ENCODE measurements around the gene AGMAT. TPM values are rescaled to one million over a fixed set of nuclear protein-coding genes. Genes with fewer than 3 reads are reported as not detected.

The AGMAT gene
- total RNA-seq, 2 experiments from 2014 or later: 3.8 to 4.6 TPM

DNA sequence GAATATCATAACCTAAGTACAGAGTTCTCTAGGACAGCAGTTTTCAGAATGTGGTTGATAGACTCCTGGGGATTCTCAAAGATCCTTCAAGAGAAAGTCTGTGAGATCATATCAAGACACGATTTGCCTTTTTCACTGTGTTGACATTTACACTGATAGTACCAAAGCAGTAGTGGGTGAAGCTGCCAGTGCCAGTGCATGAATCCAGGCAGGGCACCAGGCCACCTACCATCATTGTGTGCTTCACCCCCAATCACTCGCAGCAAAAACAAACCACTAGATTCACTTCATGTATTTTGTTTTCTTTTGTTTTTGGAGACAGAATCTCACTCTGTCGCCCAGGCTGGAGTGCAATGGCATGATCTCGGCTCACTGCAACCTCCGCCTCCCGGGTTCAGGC is 34.3 kb downstream of the AGMAT start:
- Mint-ChIP-seq H3K36me3 (ENCODE audit: low read depth) (peaks cover 53% of the 10 kb centered on the region), H3K4me1 (ENCODE audit: low read depth) (peaks cover 4% of the 10 kb centered on the region), H3K27ac (peak overlapping the region; percentile 21), H3K9me3 (no peaks in the 10 kb centered on the region), H3K4me3 (no peak overlapping the region), H3K27me3 (no peaks in the 10 kb centered on the region)
- Histone ChIP-seq H3K4me3 (ENCODE audit: low read length) (no peak overlapping the region), H3K27me3 (ENCODE audit: control insufficient read depth in 1 of 2, insufficient read depth in 2 of 2, low read length in 2 of 2) (no peaks in the 10 kb centered on the region), H3K9me3 (ENCODE audit: control insufficient read depth in 1 of 2, insufficient read depth in 1 of 2, low read length in 2 of 2) (no peaks in the 10 kb centered on the region), H3K4me1 (ENCODE audit: insufficient read depth, low read length) (no peaks in the 10 kb centered on the region), H3K27ac (ENCODE audit: low read depth in 1 of 2, low read length in 2 of 2) (no peak overlapping the region), H3K36me3 (ENCODE audit: insufficient read depth, low read length) (peaks cover 46% of the 10 kb centered on the region)
- TF ChIP-seq, protein P1, sequence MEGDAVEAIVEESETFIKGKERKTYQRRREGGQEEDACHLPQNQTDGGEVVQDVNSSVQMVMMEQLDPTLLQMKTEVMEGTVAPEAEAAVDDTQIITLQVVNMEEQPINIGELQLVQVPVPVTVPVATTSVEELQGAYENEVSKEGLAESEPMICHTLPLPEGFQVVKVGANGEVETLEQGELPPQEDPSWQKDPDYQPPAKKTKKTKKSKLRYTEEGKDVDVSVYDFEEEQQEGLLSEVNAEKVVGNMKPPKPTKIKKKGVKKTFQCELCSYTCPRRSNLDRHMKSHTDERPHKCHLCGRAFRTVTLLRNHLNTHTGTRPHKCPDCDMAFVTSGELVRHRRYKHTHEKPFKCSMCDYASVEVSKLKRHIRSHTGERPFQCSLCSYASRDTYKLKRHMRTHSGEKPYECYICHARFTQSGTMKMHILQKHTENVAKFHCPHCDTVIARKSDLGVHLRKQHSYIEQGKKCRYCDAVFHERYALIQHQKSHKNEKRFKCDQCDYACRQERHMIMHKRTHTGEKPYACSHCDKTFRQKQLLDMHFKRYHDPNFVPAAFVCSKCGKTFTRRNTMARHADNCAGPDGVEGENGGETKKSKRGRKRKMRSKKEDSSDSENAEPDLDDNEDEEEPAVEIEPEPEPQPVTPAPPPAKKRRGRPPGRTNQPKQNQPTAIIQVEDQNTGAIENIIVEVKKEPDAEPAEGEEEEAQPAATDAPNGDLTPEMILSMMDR (IDR thresholded peaks at IDR 0.05): no peak
- DNase-seq: no peak
- ChIA-PET CTCF (no interaction called here), POLR2A (no interaction called here)
- no peak for ATAC-seq (ENCODE audit: poor library complexity)
- intact Hi-C loops (cut with DNase I, micrococcal nuclease): no loop called here

DNA sequence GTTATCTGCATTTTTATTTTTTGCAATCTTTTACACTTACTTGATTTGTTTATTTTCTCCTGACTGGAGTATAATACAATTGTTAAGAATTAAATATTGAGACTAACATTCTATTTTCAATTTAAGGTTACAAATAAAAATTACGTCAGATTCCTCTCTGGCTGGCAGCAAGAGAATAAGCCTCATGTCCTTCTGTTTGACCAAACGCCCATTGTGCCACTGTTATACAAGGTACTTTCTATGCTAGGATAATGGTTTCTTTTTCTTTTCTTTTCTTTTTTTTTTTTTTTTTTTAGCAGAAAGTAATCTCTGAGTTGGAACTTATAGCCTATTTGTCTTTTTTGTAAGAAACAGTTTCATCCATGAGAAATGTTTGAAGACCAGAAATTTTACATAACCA is 38.2 kb downstream of the AGMAT start:
- Histone ChIP-seq H3K27ac (ENCODE audit: low read depth in 1 of 2, low read length in 2 of 2) (no peak overlapping the region), H3K27me3 (ENCODE audit: control insufficient read depth in 1 of 2, insufficient read depth in 2 of 2, low read length in 2 of 2) (no peaks in the 10 kb centered on the region), H3K4me3 (ENCODE audit: low read length) (no peak overlapping the region), H3K36me3 (ENCODE audit: insufficient read depth, low read length) (peaks cover 71% of the 10 kb centered on the region), H3K4me1 (ENCODE audit: insufficient read depth, low read length) (no peaks in the 10 kb centered on the region), H3K9me3 (ENCODE audit: control insufficient read depth in 1 of 2, insufficient read depth in 1 of 2, low read length in 2 of 2) (no peaks in the 10 kb centered on the region)
- ATAC-seq (ENCODE audit: poor library complexity) (no peak), DNase-seq (no peak)
- Mint-ChIP-seq H3K27me3 (no peaks in the 10 kb centered on the region), H3K4me1 (ENCODE audit: low read depth) (peaks cover 4% of the 10 kb centered on the region), H3K4me3 (no peak overlapping the region), H3K27ac (no peak overlapping the region), H3K9me3 (no peaks in the 10 kb centered on the region), H3K36me3 (ENCODE audit: low read depth) (peaks cover 86% of the 10 kb centered on the region)
- CTCF ChIA-PET: no interaction called here
- POLR2A ChIA-PET: no interaction called here
- intact Hi-C loops (cut with DNase I, micrococcal nuclease): no loop called here
- TF ChIP-seq, protein P1 (IDR thresholded peaks at IDR 0.05): no peak

DNA sequence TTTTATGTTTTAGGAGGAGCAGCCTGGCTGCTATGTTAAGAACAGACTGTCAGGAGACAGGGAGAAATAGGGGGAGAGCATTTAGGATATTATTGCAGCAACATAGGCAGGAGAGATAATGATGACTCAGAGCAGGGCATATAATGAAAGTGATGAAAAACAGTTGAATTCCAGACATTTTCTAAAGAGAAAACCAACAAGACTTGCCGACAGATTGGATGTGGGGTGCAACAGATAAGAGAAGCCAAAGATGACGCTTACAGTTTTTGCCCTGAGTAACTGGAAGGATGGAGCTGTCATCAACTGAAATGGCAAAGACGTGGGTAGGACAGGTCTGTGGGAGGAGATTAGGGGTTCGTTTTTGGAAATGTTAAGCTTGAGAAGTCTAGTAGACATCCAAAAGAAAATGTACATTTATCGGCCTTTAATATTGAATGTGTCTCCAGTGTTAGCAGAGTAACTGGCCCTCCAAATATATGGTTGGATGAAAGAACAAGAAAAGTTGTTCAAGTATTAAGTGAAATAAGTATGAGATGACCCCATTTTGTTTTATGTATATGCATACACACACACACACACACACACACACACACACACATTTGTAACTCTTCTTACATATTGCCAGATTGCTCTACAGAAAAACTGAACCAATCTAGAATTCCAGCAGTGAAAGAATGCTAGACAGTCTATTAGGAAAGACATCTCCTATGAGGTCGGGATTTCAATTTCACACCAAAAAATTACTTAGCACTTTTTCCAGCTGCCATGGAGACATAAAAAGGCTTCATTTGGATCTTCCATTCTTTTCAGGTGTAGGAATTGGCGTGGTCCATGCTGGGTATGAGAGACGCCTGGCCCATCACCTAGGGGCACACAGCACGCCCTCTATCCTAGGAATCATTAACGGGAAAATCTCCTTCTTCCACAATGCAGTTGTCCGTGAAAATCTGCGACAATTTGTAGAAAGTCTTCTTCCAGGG is 41.0 kb downstream of the AGMAT start:
- H3K4me1 Mint-ChIP-seq (ENCODE audit: low read depth): peaks cover under 1% of the 10 kb centered on the region
- TF ChIP-seq, protein P1 (IDR thresholded peaks at IDR 0.05): no peak
- H3K27me3 Mint-ChIP-seq: no peaks in the 10 kb centered on the region
- intact Hi-C loops (cut with DNase I, micrococcal nuclease): no loop called here
- H3K27ac Mint-ChIP-seq: peak overlapping the region; percentile 28
- Histone ChIP-seq H3K4me3 (ENCODE audit: low read length) (no peak overlapping the region), H3K27ac (ENCODE audit: low read depth in 1 of 2, low read length in 2 of 2) (no peak overlapping the region), H3K27me3 (ENCODE audit: control insufficient read depth in 1 of 2, insufficient read depth in 2 of 2, low read length in 2 of 2) (no peaks in the 10 kb centered on the region), H3K4me1 (ENCODE audit: insufficient read depth, low read length) (no peaks in the 10 kb centered on the region), H3K9me3 (ENCODE audit: control insufficient read depth in 1 of 2, insufficient read depth in 1 of 2, low read length in 2 of 2) (no peaks in the 10 kb centered on the region), H3K36me3 (ENCODE audit: insufficient read depth, low read length) (peaks cover 76% of the 10 kb centered on the region)
- no peaks in the 10 kb centered on the region for H3K9me3 Mint-ChIP-seq
- DNase-seq (no peak), ATAC-seq (ENCODE audit: poor library complexity) (no peak)
- H3K36me3 Mint-ChIP-seq (ENCODE audit: low read depth): peaks cover 80% of the 10 kb centered on the region
- H3K4me3 Mint-ChIP-seq: no peak overlapping the region
- CTCF ChIA-PET: no interaction called here
- POLR2A ChIA-PET: no interaction called here
